CD4-positive, CD25-positive, alpha-beta regulatory T cell (primary cell): ENCODE data around the gene RSL1D1. TPM values are rescaled to one million over a fixed set of nuclear protein-coding genes. Genes with fewer than 3 reads are reported as not detected.

Experiments used
- ATAC-seq, 2 donors: fragments of 150-1000 bp; cut with Tn5 transposase; one replicate each; pipeline ENCODE4 v1.10.0; 2021; ENCODE audit warnings: low read depth in 2 of 2, moderate number of reproducible peaks in 2 of 2, moderate library complexity in 1 of 2
- DNase-seq, 3 donors: peaks; one replicate each; pipeline versions ENCODE4 v3.0.0 to v3.0.0-alpha.2; 2012 to 2022; ENCODE audit warnings: mixed read lengths in 1 of 3
- H3K27ac ChIP-seq: one replicate; pipeline ENCODE4 v1.7.0; 2013; ENCODE audit warnings: mild to moderate bottlenecking, low read length; ENCODE audit not compliant: insufficient read depth, poor library complexity, severe bottlenecking
- H3K27me3 ChIP-seq: one replicate; pipeline ENCODE4 v1.7.0; 2013; ENCODE audit warnings: low read length; ENCODE audit not compliant: control insufficient read depth, insufficient read depth
- H3K36me3 ChIP-seq: one replicate; pipeline ENCODE4 v1.7.0; 2013; ENCODE audit warnings: mild to moderate bottlenecking, low read length, moderate library complexity; ENCODE audit not compliant: control insufficient read depth, insufficient read depth
- H3K4me1 ChIP-seq: 2 replicates; pipeline ENCODE4 v1.7.0; 2013; ENCODE audit warnings: mild to moderate bottlenecking, low read length; ENCODE audit not compliant: insufficient read depth, control insufficient read depth, poor library complexity, severe bottlenecking
- H3K4me3 ChIP-seq: one replicate; pipeline ENCODE4 v1.7.0; 2013; ENCODE audit warnings: low read depth, mild to moderate bottlenecking, low read length, moderate library complexity
- H3K9me3 ChIP-seq, 2 experiments: 1 replicate in 1 of 2; 2 replicates in 1 of 2; pipeline ENCODE4 v1.7.0; 2013; ENCODE audit warnings: low read length in 2 of 2, mild to moderate bottlenecking in 1 of 2, moderate library complexity in 1 of 2; ENCODE audit not compliant: control insufficient read depth in 2 of 2
- H3K27ac Mint-ChIP-seq, 3 donors: one replicate each; pipeline ENCODE4 v1.8.0; 2020 to 2022; ENCODE audit warnings: mild to moderate bottlenecking in 3 of 3, mixed read lengths in 3 of 3, moderate library complexity in 2 of 3
- H3K27me3 Mint-ChIP-seq: one replicate; pipeline ENCODE4 v1.8.0; 2022; ENCODE audit warnings: mild to moderate bottlenecking, mixed read lengths
- H3K36me3 Mint-ChIP-seq: one replicate; pipeline ENCODE4 v1.8.0; 2020; ENCODE audit warnings: mixed read lengths
- H3K4me1 Mint-ChIP-seq, 4 donors: one replicate each; pipeline ENCODE4 v1.8.0; 2020 to 2022; ENCODE audit warnings: mixed read lengths in 4 of 4, mild to moderate bottlenecking in 1 of 4
- H3K4me3 Mint-ChIP-seq, 4 donors: one replicate each; pipeline ENCODE4 v1.8.0; 2020 to 2022; ENCODE audit warnings: mild to moderate bottlenecking in 4 of 4, mixed read lengths in 4 of 4, moderate library complexity in 3 of 4
- H3K9me3 Mint-ChIP-seq, 7 donors: one replicate each; pipeline ENCODE4 v1.8.0; 2020 to 2022; ENCODE audit warnings: mixed read lengths in 7 of 7, mild to moderate bottlenecking in 3 of 7, moderate library complexity in 2 of 7
- polyA plus RNA-seq, 4 donors: library from polyadenylated mRNA; unstranded; fragments of 300-500 nt; fragmentation: Illumina TruSeq; gene quantifications; one replicate each; pipeline ENCODE4 v1.2.3, GENCODE V29; 2021
- total RNA-seq: library from RNA; stranded (reverse); gene quantifications from one replicate; pipeline ENCODE4 v1.2.3, GENCODE V29; 2022

RSL1D1 gene
- total and polyA plus RNA-seq, 5 donors from 2014 or later, result 106 to 235 (median 177) TPM

DNA sequence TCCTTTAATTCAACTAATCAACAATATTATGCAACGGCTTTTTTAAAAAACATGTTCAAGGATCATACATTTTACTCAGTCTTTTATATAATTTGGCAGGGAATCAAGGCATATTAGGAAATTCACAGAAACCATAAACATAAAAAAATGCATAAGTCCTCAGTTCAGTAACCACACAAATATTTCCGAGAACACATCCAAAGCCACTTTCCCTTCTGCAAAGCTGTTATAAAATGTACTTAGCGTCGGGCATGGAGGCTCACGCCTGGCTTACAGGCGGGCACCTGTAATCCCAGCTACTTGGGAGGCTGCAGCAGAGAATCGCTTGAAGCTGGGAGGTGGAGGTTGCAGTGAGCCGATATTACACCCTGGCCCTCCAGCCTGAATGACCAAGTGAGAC lies 44.6 kb downstream of the RSL1D1 start:
- no peaks in the 10 kb centered on the region for H3K9me3 Mint-ChIP-seq

DNA sequence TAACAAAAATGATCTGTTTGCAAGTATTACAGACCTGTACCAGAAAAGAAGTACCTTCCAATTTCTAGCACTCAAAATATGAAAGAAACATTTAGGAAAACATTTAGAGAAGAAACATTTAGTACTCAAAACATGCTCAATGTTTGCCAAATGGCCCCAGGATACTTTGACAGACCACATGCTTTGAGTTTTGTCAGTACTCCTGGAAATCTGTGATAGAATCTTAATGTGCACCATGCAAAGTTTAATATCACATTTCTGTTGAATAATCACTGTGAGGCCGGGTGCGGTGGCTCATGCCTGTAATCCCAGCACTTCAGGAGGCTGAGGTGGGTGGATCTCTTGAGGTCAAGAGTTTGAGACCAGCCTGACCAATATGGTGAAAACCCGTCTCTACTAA lies 45.8 kb downstream of the RSL1D1 start:
- DNase-seq (no peak), ATAC-seq (no peak)
- no peak overlapping the region for H3K27ac ChIP-seq
- Mint-ChIP-seq H3K9me3 (no peaks in the 10 kb centered on the region), H3K36me3 (no peaks in the 10 kb centered on the region), H3K27me3 (peaks cover 7% of the 10 kb centered on the region), H3K4me3 (no peak overlapping the region), H3K4me1 (peaks cover 8 to 32% (median 22%) of the 10 kb centered on the region in 4 donors), H3K27ac (peak overlapping the region in 2 of 3 donors; percentile 61 to 71)
- no peaks in the 10 kb centered on the region for H3K27me3 ChIP-seq
- H3K4me1 ChIP-seq, result peaks cover 8% of the 10 kb centered on the region
- H3K4me3 ChIP-seq, result no peak overlapping the region
- no peaks in the 10 kb centered on the region for H3K9me3 ChIP-seq
- no peaks in the 10 kb centered on the region for H3K36me3 ChIP-seq

More for the DNA sequence above, 44.6 kb downstream of the RSL1D1 start:
- Mint-ChIP-seq H3K4me1 (peaks cover 4 to 24% (median 16%) of the 10 kb centered on the region in 4 donors), H3K36me3 (no peaks in the 10 kb centered on the region), H3K27me3 (peaks cover 7% of the 10 kb centered on the region), H3K27ac (no peak overlapping the region), H3K4me3 (no peak overlapping the region)
- Histone ChIP-seq H3K36me3 (no peaks in the 10 kb centered on the region), H3K4me1 (no peaks in the 10 kb centered on the region), H3K4me3 (no peak overlapping the region), H3K9me3 (no peaks in the 10 kb centered on the region), H3K27me3 (no peaks in the 10 kb centered on the region), H3K27ac (no peak overlapping the region)
- ATAC-seq, result no peak
- no peak for DNase-seq

GRCh38 chr16:11801481-11802021 lies 49.8 kb downstream of the RSL1D1 start:
- Mint-ChIP-seq H3K27ac (peak overlapping the region; percentile 84 to 100 (median 84)), H3K4me3 (peak overlapping the region; percentile 31 to 87 (median 60)), H3K36me3 (no peaks in the 10 kb centered on the region), H3K27me3 (peaks cover 7% of the 10 kb centered on the region), H3K4me1 (peaks cover 13 to 56% (median 39%) of the 10 kb centered on the region in 4 donors), H3K9me3 (no peaks in the 10 kb centered on the region)
- Histone ChIP-seq H3K4me1 (peaks cover 38% of the 10 kb centered on the region), H3K27me3 (no peaks in the 10 kb centered on the region), H3K27ac (peak overlapping the region; percentile 98), H3K9me3 (no peaks in the 10 kb centered on the region), H3K36me3 (no peaks in the 10 kb centered on the region), H3K4me3 (no peak overlapping the region)
- DNase-seq, result no peak
- no peak for ATAC-seq

DNA sequence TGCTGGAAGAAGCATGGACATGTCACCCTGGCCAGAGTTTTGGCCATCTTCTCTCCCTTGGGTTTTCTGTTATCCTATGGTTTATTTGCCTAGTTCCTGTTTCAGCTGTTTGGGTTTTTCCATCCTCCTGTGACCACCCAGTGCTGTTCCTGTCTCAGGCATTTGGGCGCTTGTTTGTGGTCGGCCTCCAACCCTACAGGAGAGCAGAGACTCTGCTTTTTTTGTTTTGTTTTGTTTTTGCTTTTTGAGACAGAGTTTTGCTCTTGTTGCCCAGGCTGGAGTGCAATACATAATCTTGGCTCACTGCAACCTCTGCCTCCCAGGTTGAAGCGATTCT lies 51.0 kb downstream of the RSL1D1 start:
- Histone ChIP-seq H3K4me1 (peaks cover 46% of the 10 kb centered on the region), H3K4me3 (peak overlapping the region; percentile 72)
- ATAC-seq, result no peak

GRCh38 chr16:11799509-11800381 lies 51.6 kb downstream of the RSL1D1 start:
- peak; percentile 38 to 50 (median 49) for DNase-seq
- peak overlapping the region; percentile 99 to 100 (median 99) for H3K27ac Mint-ChIP-seq

More for the DNA sequence above, 51.0 kb downstream of the RSL1D1 start:
- Mint-ChIP-seq H3K36me3 (no peaks in the 10 kb centered on the region), H3K9me3 (no peaks in the 10 kb centered on the region), H3K4me1 (peaks cover 13 to 63% (median 45%) of the 10 kb centered on the region in 4 donors), H3K27ac (peak overlapping the region; percentile 99 to 100 (median 99)), H3K4me3 (peak overlapping the region; percentile 89 to 98 (median 94)), H3K27me3 (peaks cover 7% of the 10 kb centered on the region)
- DNase-seq, result no peak
- Histone ChIP-seq H3K36me3 (no peaks in the 10 kb centered on the region), H3K27me3 (no peaks in the 10 kb centered on the region), H3K9me3 (no peaks in the 10 kb centered on the region), H3K27ac (peak overlapping the region; percentile 98)

DNA sequence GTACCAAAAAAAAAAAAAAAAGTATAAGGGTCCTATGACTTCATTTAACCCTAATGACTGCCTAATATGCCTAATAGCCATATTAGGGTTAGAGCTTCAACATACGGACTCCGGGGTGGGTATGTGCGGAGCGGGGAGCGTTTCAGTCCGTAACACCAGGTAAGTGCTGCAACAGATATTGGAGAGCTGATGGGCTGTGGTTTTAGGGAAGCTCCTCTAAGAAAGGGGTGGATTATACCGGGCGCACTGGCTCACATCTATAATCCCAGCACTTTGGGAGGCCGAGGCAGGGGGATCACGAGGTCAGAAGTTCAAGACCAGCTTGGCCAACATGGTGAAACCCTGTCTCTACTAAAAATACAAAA lies 52.3 kb downstream of the RSL1D1 start:
- Mint-ChIP-seq H3K27me3 (peaks cover 7% of the 10 kb centered on the region), H3K36me3 (peaks cover 4% of the 10 kb centered on the region), H3K4me3 (peak overlapping the region; percentile 89 to 98 (median 94)), H3K9me3 (no peaks in the 10 kb centered on the region), H3K27ac (peak overlapping the region; percentile 99 to 100 (median 99)), H3K4me1 (peaks cover 21 to 74% (median 55%) of the 10 kb centered on the region in 4 donors)
- Histone ChIP-seq H3K4me3 (peak overlapping the region; percentile 91), H3K27ac (peak overlapping the region; percentile 98), H3K9me3 (no peaks in the 10 kb centered on the region), H3K36me3 (no peaks in the 10 kb centered on the region), H3K4me1 (peaks cover 59% of the 10 kb centered on the region), H3K27me3 (no peaks in the 10 kb centered on the region)
- DNase-seq (no peak), ATAC-seq (no peak)

More at GRCh38 chr16:11799509-11800381, 51.6 kb downstream of the RSL1D1 start:
- H3K27me3 ChIP-seq, result no peaks in the 10 kb centered on the region
- no peak for ATAC-seq
- peak overlapping the region; percentile 72 for H3K4me3 ChIP-seq
- Mint-ChIP-seq H3K27me3 (peaks cover 7% of the 10 kb centered on the region), H3K9me3 (no peaks in the 10 kb centered on the region), H3K4me1 (peaks cover 13 to 69% (median 48%) of the 10 kb centered on the region in 4 donors), H3K4me3 (peak overlapping the region; percentile 89 to 98 (median 94)), H3K36me3 (peaks cover 4% of the 10 kb centered on the region)
- H3K4me1 ChIP-seq, result peaks cover 52% of the 10 kb centered on the region
- no peaks in the 10 kb centered on the region for H3K36me3 ChIP-seq
- peak overlapping the region; percentile 98 for H3K27ac ChIP-seq
- H3K9me3 ChIP-seq, result no peaks in the 10 kb centered on the region

DNA sequence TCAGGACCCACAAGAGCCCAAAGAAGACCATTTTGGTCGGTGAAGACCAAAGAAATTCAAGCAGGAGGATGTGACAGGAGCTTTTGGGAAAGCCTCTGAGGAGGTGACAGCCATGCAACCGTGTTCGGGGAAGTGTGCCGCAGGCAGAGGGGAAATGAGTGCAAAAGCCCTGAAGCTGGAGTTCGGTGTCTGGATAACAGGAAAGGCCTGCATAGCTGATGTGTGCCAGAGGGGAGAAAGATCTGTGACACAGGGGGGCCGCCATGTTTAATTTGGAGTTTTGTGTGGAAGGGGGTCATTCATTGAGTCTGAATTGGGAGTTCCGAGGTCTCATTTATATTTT lies 53.4 kb downstream of the RSL1D1 start:
- Histone ChIP-seq H3K9me3 (no peaks in the 10 kb centered on the region), H3K27me3 (no peaks in the 10 kb centered on the region), H3K4me3 (peak overlapping the region; percentile 91), H3K4me1 (peaks cover 70% of the 10 kb centered on the region), H3K36me3 (no peaks in the 10 kb centered on the region), H3K27ac (peak overlapping the region; percentile 98)
- peaks cover 22 to 82% (median 58%) of the 10 kb centered on the region in 4 donors for H3K4me1 Mint-ChIP-seq
- H3K27ac Mint-ChIP-seq, result peak overlapping the region; percentile 99 to 100 (median 99)
- peak overlapping the region; percentile 89 to 98 (median 94) for H3K4me3 Mint-ChIP-seq
- H3K9me3 Mint-ChIP-seq, result no peaks in the 10 kb centered on the region
- DNase-seq, result no peak
- ATAC-seq, result no peak
- H3K36me3 Mint-ChIP-seq, result peaks cover 4% of the 10 kb centered on the region
- peaks cover 7% of the 10 kb centered on the region for H3K27me3 Mint-ChIP-seq
